PC-9 (cell line): ENCODE results near the gene C1GALT1C1.

Experiments
- CTCF ChIP-seq: fragments of 200-600 bp; sonication (generic); conservative IDR thresholded peaks from 2 replicates; pipeline ENCODE4 v1.6.1; 2017; ENCODE audit warnings: mixed run types, antibody characterized with exemption, mild to moderate bottlenecking, moderate library complexity
- EZH2 ChIP-seq: fragments of 200-600 bp; sonication (generic); IDR thresholded peaks from 2 replicates; pipeline ENCODE4 v1.8.0; 2017; ENCODE audit warnings: antibody characterized with exemption, low read depth

GRCh38 chrX:120638619-120639018 is 8.8 kb upstream of the C1GALT1C1 start:
- TF ChIP-seq EZH2 (no peak), CTCF (no peak)
